Activated naive CD4-positive, alpha-beta T cell treated with anti-CD3 and anti-CD28 coated beads, Interleukin-2, amount 50 U/mL, for 72 hours (primary cell): ENCODE measurements around the gene RAD51B. TPM values are rescaled to one million over a fixed set of nuclear protein-coding genes. Genes with fewer than 3 reads are reported as not detected.
"Not testable (repeated sequence)": the region's sequence is repeated elsewhere in the genome, so short reads cannot be mapped to it uniquely, and the experiment has no call there.

ENCODE experiments used
- ATAC-seq, 2 donors: fragments of 150-1000 bp; cut with Tn5 transposase; 2 replicates each; pipeline ENCODE4 v1.10.0; 2021; ENCODE audit warnings: mild to moderate bottlenecking in 2 of 2, moderate library complexity in 2 of 2
- DNase-seq, 2 donors: peaks; one replicate each; pipeline ENCODE4 v3.0.0; 2021 to 2022; ENCODE audit warnings: low spot score in 2 of 2
- H3K27ac Mint-ChIP-seq, 2 donors: one replicate each; pipeline ENCODE4 v1.8.0; 2022; ENCODE audit warnings: mild to moderate bottlenecking in 2 of 2, mixed read lengths in 2 of 2
- H3K36me3 Mint-ChIP-seq, 2 donors: one replicate each; pipeline ENCODE4 v1.8.0; 2022; ENCODE audit warnings: mixed read lengths in 2 of 2
- H3K9me3 Mint-ChIP-seq, 2 donors: one replicate each; pipeline ENCODE4 v1.8.0; 2022; ENCODE audit warnings: mixed read lengths in 2 of 2
- total RNA-seq, 2 donors: library from RNA; stranded (reverse); gene quantifications; one replicate each; pipeline ENCODE4 v1.2.3, GENCODE V29; 2022

Gene RAD51B
- total RNA-seq, 2 donors from 2014 or later, result 36.5 to 53.0 TPM

DNA sequence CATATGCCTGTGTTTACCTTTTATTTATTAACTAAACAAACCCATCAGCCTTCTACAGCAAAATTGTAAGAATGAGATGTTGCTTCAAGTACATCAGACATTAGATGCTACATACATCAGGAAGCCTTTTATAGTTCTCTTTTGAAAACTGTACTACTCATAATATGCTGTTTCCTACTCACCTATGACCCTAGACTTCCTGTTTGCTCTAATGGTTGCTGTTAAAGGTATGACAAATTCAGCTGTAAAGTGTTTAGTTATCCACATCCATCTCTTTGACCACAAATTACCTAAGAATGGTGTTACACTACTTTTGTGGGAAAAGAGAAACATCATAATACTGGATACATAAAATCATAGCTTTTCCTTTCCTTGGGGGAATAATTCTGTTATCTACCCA lies 220.0 kb downstream of the RAD51B start:
- DNase-seq, result no peak
- no peak for ATAC-seq
- no peak overlapping the region for H3K27ac Mint-ChIP-seq
- H3K36me3 Mint-ChIP-seq, result no peaks in the 10 kb centered on the region
- H3K9me3 Mint-ChIP-seq, result no peaks in the 10 kb centered on the region

- Mint-ChIP-seq H3K9me3 (no peaks in the 10 kb centered on the region), H3K27ac (no peak overlapping the region), H3K36me3 (no peaks in the 10 kb centered on the region)
- no peak for DNase-seq
- ATAC-seq, result no peak
Measured at GRCh38 chr14:68040633-68041369, 221.2 kb downstream of the RAD51B start.

DNA sequence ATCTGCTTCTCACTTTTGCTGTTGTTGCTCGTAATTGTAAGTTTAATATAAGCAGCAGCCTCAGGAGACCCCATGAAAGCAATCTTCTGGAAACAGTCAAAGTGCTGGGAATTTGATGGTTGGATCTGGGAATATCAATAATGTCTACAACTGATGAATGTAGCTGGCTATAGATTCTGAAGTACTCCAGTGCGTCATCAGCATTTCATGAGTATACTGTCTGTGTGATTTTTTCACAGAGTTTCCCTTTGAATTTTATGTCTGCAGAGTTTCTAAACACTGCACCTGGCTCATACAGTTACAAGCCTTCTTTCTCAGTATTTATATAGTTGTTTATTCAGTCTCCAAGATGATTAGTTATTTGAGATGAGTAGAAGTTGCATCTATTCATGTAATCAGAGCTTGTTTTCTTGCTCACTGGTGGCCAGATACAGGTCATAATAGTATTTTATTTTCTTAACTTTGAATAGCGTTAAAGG lies 222.3 kb downstream of the RAD51B start:
- no peak overlapping the region for H3K27ac Mint-ChIP-seq
- H3K9me3 Mint-ChIP-seq, result no peaks in the 10 kb centered on the region
- ATAC-seq (no peak), DNase-seq (no peak)
- H3K36me3 Mint-ChIP-seq, result no peaks in the 10 kb centered on the region

- Mint-ChIP-seq H3K9me3 (no peaks in the 10 kb centered on the region), H3K27ac (no peak overlapping the region), H3K36me3 (no peaks in the 10 kb centered on the region)
- ATAC-seq (no peak), DNase-seq (no peak)
Measured at GRCh38 chr14:68042586-68043210, 223.1 kb downstream of the RAD51B start.

DNA sequence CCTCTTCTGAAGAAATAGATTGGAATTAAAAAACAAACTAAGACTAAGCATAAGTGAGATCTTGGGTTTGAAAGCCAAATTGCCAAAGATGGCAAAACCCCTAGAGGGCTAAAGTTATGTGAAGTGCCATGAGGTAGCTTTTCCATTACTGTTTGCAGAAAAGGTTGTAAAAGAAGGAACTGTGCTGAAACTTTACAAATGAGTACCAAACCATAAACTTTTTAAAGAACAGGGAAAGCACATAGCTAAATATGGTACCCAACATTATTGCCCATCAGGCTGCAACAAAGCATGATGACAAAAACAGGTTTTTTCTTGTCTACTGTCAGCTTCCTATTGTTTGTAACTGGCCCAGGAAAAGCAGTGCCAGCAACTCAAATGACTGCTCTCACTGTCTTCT lies 224.2 kb downstream of the RAD51B start:
- no peaks in the 10 kb centered on the region for H3K9me3 Mint-ChIP-seq
- no peaks in the 10 kb centered on the region for H3K36me3 Mint-ChIP-seq
- ATAC-seq, result no peak
- H3K27ac Mint-ChIP-seq, result no peak overlapping the region
- DNase-seq, result no peak

DNA sequence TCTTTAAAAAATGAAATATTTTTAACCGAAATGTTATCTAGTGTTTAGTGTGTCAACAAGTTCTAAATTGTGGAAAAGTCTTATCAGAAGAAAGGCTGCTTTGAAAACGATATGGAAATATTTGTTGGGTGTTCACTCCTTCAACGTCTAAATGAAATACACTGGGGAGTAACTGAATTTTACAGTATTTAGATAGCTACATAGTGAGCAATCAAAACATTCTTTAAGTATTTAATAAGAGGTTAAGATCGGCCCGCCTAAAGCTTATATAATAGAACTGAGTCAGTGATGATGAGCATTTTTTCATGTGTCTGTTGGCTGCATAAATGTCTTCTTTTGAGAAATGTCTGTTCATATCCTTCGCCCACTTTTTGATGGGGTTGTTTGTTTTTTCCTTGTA lies 228.3 kb downstream of the RAD51B start:
- Mint-ChIP-seq H3K9me3 (no peaks in the 10 kb centered on the region), H3K27ac (no peak overlapping the region), H3K36me3 (no peaks in the 10 kb centered on the region)
- ATAC-seq (no peak), DNase-seq (no peak)

GRCh38 chr14:68048815-68049214 lies 229.2 kb downstream of the RAD51B start:
- not testable (repeated sequence) for H3K9me3 Mint-ChIP-seq, H3K36me3 Mint-ChIP-seq, H3K27ac Mint-ChIP-seq, DNase-seq, ATAC-seq

- DNase-seq (no peak), ATAC-seq (no peak)
- H3K9me3 Mint-ChIP-seq, result no peaks in the 10 kb centered on the region
- H3K27ac Mint-ChIP-seq, result no peak overlapping the region
- no peaks in the 10 kb centered on the region for H3K36me3 Mint-ChIP-seq
Measured at GRCh38 chr14:68050177-68050576, 230.6 kb downstream of the RAD51B start.

DNA sequence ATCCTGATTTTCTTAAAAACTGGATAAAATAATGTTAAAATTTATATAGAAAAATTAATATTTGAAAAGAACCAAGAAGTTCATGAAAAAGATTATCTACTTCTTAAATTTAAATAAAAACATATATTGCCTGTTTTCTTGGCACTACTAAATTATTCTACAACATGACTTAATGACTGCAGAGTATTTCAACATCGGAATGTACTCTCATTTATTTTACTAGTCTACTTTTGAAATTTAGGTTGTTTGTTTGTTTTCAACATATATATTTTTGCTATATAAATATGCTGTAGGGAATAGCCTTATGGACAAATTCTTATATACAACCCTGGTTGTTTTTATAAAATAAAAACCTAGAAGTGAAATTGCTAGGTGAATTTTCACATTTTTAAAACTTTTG lies 231.6 kb downstream of the RAD51B start:
- DNase-seq, result no peak
- H3K36me3 Mint-ChIP-seq, result no peaks in the 10 kb centered on the region
- H3K9me3 Mint-ChIP-seq, result no peaks in the 10 kb centered on the region
- H3K27ac Mint-ChIP-seq, result no peak overlapping the region
- ATAC-seq, result no peak

- ATAC-seq (no peak), DNase-seq (no peak)
- H3K27ac Mint-ChIP-seq, result no peak overlapping the region
- H3K9me3 Mint-ChIP-seq, result peaks cover 16 to 17% of the 10 kb centered on the region in 2 donors
- H3K36me3 Mint-ChIP-seq, result peaks cover 8 to 20% of the 10 kb centered on the region in 2 donors
Measured at GRCh38 chr14:68060198-68060597, 240.6 kb downstream of the RAD51B start.

DNA sequence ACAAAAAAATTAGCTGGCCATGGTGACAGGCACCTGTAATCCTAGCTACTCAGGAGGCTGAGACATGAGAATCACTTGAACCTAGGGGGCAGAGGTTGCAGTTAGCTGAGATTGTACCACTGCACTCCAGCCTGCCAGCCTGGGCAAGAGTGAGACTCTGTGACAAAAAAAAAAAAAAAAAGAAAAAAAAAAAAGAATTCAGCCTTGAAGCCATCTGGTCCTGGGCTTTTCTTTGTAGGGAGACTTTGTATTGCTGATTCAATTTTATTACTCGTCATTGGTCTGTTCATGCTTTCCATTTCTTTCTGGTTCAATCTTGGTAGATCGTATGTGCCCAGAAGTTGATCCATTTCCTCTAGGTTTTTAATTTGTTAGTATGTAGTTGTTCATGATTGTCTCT lies 243.1 kb downstream of the RAD51B start:
- Mint-ChIP-seq H3K36me3 (peaks cover 8 to 20% of the 10 kb centered on the region in 2 donors), H3K27ac (no peak overlapping the region), H3K9me3 (peaks cover 16 to 17% of the 10 kb centered on the region in 2 donors)
- ATAC-seq (no peak), DNase-seq (no peak)

DNA sequence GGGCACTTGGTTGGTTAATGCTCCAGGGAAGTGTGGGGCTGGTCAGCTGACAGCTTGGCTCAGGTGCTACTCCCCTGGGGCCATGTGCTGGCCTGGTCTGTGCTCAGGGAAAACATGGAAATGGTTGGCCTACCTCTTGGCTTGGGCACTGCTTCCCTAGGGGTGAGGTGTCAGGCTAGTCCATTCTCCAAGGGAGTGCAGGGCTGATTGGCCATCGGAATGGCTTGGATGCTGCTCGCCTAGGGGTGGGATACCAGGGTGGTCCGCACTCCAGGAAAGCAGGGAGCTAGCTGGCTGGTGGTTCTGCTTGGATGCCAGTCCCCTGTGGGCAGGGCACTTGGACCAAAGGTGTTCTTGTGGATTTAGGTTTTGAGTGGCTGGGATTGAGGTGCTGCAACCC lies 245.7 kb downstream of the RAD51B start:
- Mint-ChIP-seq H3K9me3 (peaks cover 17 to 24% of the 10 kb centered on the region in 2 donors), H3K36me3 (peaks cover 14 to 26% of the 10 kb centered on the region in 2 donors), H3K27ac (no peak overlapping the region)
- no peak for ATAC-seq
- DNase-seq, result no peak

DNA sequence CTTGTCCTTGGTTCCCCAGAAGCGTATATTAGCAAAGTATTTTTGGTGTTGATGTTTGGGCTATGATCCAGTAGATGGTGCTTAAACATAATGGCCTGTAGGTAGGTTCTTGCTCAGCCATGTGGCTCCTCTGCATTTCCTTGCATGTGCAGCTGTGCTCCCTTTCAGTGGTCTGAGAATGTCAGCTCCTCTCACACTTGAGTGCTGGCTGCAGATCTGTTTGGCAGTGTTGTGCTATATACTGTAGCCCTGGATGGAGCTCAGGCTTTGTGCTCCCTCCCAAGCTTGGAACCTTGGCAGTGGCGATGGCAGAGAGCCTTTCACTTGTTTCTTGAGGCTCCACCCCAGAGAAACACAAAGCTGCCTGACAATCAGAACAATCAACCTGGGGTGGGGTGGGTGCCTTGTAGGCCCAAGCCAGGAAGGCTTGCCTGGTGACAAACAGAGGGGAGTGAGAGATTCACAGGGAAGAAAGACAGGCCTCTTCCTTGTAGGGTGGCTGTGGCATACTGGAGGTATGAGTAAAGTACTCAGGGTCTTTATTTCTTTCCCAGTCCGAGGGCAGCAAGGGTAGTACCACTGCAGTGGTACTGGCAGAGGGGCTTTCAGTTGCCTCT lies 255.3 kb downstream of the RAD51B start:
- peaks cover 33 to 36% of the 10 kb centered on the region in 2 donors for H3K36me3 Mint-ChIP-seq
- no peak for ATAC-seq
- H3K27ac Mint-ChIP-seq, result peak overlapping the region in 1 of 2 donors; percentile 17
- DNase-seq, result no peak
- peaks cover 11 to 34% of the 10 kb centered on the region in 2 donors for H3K9me3 Mint-ChIP-seq

GRCh38 chr14:68075382-68076029 lies 255.9 kb downstream of the RAD51B start:
- ATAC-seq, result no peak
- H3K27ac Mint-ChIP-seq, result peak overlapping the region in 1 of 2 donors; percentile 17

GRCh38 chr14:68076451-68076850 lies 256.9 kb downstream of the RAD51B start:
- ATAC-seq (no peak), DNase-seq (no peak)
- H3K9me3 Mint-ChIP-seq, result peaks cover 11 to 22% of the 10 kb centered on the region in 2 donors
- H3K27ac Mint-ChIP-seq, result no peak overlapping the region
- H3K36me3 Mint-ChIP-seq, result peaks cover 21 to 22% of the 10 kb centered on the region in 2 donors

More at GRCh38 chr14:68075382-68076029, 255.9 kb downstream of the RAD51B start:
- no peak for DNase-seq
- Mint-ChIP-seq H3K36me3 (peaks cover 27 to 29% of the 10 kb centered on the region in 2 donors), H3K9me3 (peaks cover 11 to 29% of the 10 kb centered on the region in 2 donors)

GRCh38 chr14:68079941-68080697 lies 260.5 kb downstream of the RAD51B start:
- H3K27ac Mint-ChIP-seq, result no peak overlapping the region
- no peaks in the 10 kb centered on the region for H3K36me3 Mint-ChIP-seq
- no peak for DNase-seq
- no peaks in the 10 kb centered on the region for H3K9me3 Mint-ChIP-seq
- no peak for ATAC-seq
